ENCODE data around the gene OR3A3.

- TF ChIP-seq CTCF (tag by site-specific recombination; IDR thresholded peaks at IDR 0.05) (no peak), PRDM1 (tag by site-specific recombination; IDR thresholded peaks at IDR 0.05) (no peak), ZNF658 (tag by site-specific recombination; IDR thresholded peaks at IDR 0.05) (no peak), TCF7L2 (IDR thresholded peaks at IDR 0.05; ENCODE audit: borderline replicate concordance, low read depth, low read length) (no peak), ZNF596 (tag by site-specific recombination; IDR thresholded peaks at IDR 0.05) (no peak), ZNF610 (tag by site-specific recombination; IDR thresholded peaks at IDR 0.05; ENCODE audit: borderline replicate concordance) (no peak), ZNF302 (tag by site-specific recombination; IDR thresholded peaks at IDR 0.05; ENCODE audit: low read depth) (no peak), ZNF274 (IDR thresholded peaks at IDR 0.05; ENCODE audit: low read length) (no peak), ZNF274 (tag by site-specific recombination; IDR thresholded peaks at IDR 0.05; ENCODE audit: borderline replicate concordance) (no peak), ZNF747 (tag by site-specific recombination; IDR thresholded peaks at IDR 0.05) (no peak), KLF9 (tag by site-specific recombination; IDR thresholded peaks at IDR 0.05; ENCODE audit: low read depth) (no peak)
Measured at GRCh38 chr17:3415610-3416009, 4.4 kb downstream of the OR3A3 start.

All from HEK293 (cell line).